Heart right ventricle (tissue), 16 donors: Measurements from ENCODE around the gene AHNAK2. TPM values are rescaled to one million over a fixed set of nuclear protein-coding genes. Genes with fewer than 3 reads are reported as not detected.

ENCODE experiments used
- ATAC-seq, 8 donors: fragments of 200-7000 bp; cut with Tn5 transposase; one replicate each; pipeline ENCODE4 v1.9.1; 2020; ENCODE audit warnings: mild to moderate bottlenecking in 8 of 8, moderate library complexity in 8 of 8, moderate number of reproducible peaks in 1 of 8
- DNase-seq, 2 donors: peaks; one replicate each; pipeline ENCODE4 v3.0.0-alpha.2; 2020
- H3K27ac ChIP-seq, 10 donors: fragments of 200-600 bp; sonication (generic) in 2 of 10; one replicate each; pipeline versions ENCODE4 v1.5.0 to v1.8.0; 2020 to 2022; ENCODE audit warnings: mild to moderate bottlenecking in 3 of 10
- H3K27me3 ChIP-seq, 7 donors: fragments of 200-600 bp; one replicate each; pipeline ENCODE4 v1.8.0; 2021 to 2022; ENCODE audit warnings: mild to moderate bottlenecking in 2 of 7
- H3K36me3 ChIP-seq, 9 donors: fragments of 200-600 bp; sonication (generic) in 1 of 9; one replicate each; pipeline versions ENCODE4 v1.5.0 to v1.8.0; 2020 to 2022; ENCODE audit warnings: mild to moderate bottlenecking in 2 of 9
- H3K4me1 ChIP-seq, 9 donors: fragments of 200-600 bp; sonication (generic) in 1 of 9; one replicate each; pipeline versions ENCODE4 v1.5.0 to v1.8.0; 2020 to 2022; ENCODE audit warnings: mild to moderate bottlenecking in 4 of 9
- H3K4me3 ChIP-seq, 10 donors: fragments of 200-600 bp; sonication (generic) in 2 of 10; one replicate each; pipeline versions ENCODE4 v1.5.0 to v1.8.0; 2020 to 2022; ENCODE audit warnings: mild to moderate bottlenecking in 7 of 10, moderate library complexity in 2 of 10
- H3K9me3 ChIP-seq, 11 donors: fragments of 200-600 bp in 10 of 11; sonication (generic) in 2 of 11; one replicate each; pipeline versions ENCODE4 v1.5.0 to v1.8.0; 2013 to 2022; ENCODE audit warnings: mild to moderate bottlenecking in 2 of 11, control low read depth in 1 of 11, moderate library complexity in 1 of 11
- WGBS, 2 donors: extraction: QIAGEN DNeasy Blood & Tissue Kit; methylation state at CpG; one replicate each; pipeline ENCODE4 v1.1.7; 2013; ENCODE audit warnings: inconsistent platforms in 1 of 2; 5-methylcytosine and 5-hydroxymethylcytosine counted together
- intact Hi-C, 10 donors: fragments of 100-400 bp; cut with DNase I; formaldehyde crosslinking; loops; one replicate each; pipeline versions ENCODE4 v1.11.1 to v1.14.2; 2022
- polyA plus RNA-seq, 2 donors: library from polyadenylated mRNA; stranded (reverse); fragments of 200-250 nt; gene quantifications; one replicate each; pipeline ENCODE4 v1.2.3, GENCODE V29; 2013
- total RNA-seq, 10 donors: library from RNA; stranded (reverse); fragmentation: NEBNext Ultra II Directional in 3 of 10; extraction: Animal tissue kit (Norgen Biotek cat#: 25700) in 3 of 10; gene quantifications; one replicate each; pipeline versions ENCODE4 v1.2.1 to v1.2.4, GENCODE V29; 2021 to 2023
- TF ChIP-seq, protein P1 (sequence below), 9 donors: fragments of 200-600 bp; sonication (generic) in 2 of 9; IDR thresholded peaks; one replicate each; pipeline versions ENCODE4 v1.5.0 to v1.8.0; 2021 to 2022; ENCODE audit warnings: antibody characterized with exemption in 9 of 9, mild to moderate bottlenecking in 5 of 9, moderate library complexity in 1 of 9
- donor health status: Arrhythmogenic right ventricular cardiomyopathy.
- donor health status: ischemic (EF 13 %, LVEDD 7.1; RV severe dilation, severe dysfunction).
- donor health status: healthy with polysubstance abuse.
- donor health status: DM: no; HTN: yes; CAD: no.
- donor health status: DM: no; HTN: no; CAD: no.
- donor health status: ischemic (EF 25% LVEDD 6.9; RV normal size, moderate dysfunction).
- donor health status: ischemic (EF 25% LVEDD 5.7; RV mildly dilated, moderate dysfunction).
- donor health status: healthy.
- donor health status: DM: yes; HTN: yes; CAD: no.
- donor health status: Ischemic cardiomyopathy.
- donor health status: ischemic (EF 35%, LVEDD 5.7; RV mildly dilated, moderate dysfunction).
- donor health status: nonischemic (EF 11% LVEDD 7.7; RV severe dilation, severe dysfunction).
- donor health status: DM: yes; HTN: yes; CAD: no.
- donor health status: PGD.
- donor health status: ischemic (EF 29% LVEDD 5.4; RV normal size, mild dysfunction).
- donor health status: nonischemic (EF 23%, LVEDD 6.1; RV moderate dilation, normal function).

Gene AHNAK2
- total and polyA plus RNA-seq, 12 donors: 1.1 to 29.5 (median 3.1) TPM

DNA sequence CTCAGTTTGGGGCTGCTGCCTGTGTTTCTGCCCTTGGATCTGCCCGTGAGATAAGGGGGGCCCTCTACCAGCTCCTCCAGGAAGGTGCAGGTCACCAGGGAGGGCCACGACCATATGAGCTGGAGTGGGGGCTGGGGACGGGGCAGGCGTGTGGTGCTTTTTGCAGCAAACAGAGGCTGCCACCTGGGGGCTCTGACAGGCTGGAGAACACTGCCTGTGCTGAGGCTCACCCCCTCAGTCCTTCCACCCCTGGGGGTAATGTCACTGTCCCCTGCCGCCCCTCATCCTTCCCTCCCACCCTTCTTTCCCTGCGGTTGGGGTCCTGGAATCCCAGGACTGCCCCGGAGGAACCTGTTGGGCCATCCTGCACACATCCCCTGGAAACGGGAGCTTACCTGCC is 50.3 kb downstream of the AHNAK2 start:
- Histone ChIP-seq H3K4me1 (peaks cover 6 to 36% (median 11%) of the 10 kb centered on the region in 9 donors), H3K4me3 (no peak overlapping the region), H3K27me3 (peaks cover 0 to 27% (median 9%) of the 10 kb centered on the region in 7 donors), H3K9me3 (peaks cover 0 to 9% (median 0%) of the 10 kb centered on the region in 11 donors), H3K36me3 (no peaks in the 10 kb centered on the region), H3K27ac (no peak overlapping the region)
- intact Hi-C loops: no loop called here
- ATAC-seq (no peak), DNase-seq (no peak)
- TF ChIP-seq, protein P1, sequence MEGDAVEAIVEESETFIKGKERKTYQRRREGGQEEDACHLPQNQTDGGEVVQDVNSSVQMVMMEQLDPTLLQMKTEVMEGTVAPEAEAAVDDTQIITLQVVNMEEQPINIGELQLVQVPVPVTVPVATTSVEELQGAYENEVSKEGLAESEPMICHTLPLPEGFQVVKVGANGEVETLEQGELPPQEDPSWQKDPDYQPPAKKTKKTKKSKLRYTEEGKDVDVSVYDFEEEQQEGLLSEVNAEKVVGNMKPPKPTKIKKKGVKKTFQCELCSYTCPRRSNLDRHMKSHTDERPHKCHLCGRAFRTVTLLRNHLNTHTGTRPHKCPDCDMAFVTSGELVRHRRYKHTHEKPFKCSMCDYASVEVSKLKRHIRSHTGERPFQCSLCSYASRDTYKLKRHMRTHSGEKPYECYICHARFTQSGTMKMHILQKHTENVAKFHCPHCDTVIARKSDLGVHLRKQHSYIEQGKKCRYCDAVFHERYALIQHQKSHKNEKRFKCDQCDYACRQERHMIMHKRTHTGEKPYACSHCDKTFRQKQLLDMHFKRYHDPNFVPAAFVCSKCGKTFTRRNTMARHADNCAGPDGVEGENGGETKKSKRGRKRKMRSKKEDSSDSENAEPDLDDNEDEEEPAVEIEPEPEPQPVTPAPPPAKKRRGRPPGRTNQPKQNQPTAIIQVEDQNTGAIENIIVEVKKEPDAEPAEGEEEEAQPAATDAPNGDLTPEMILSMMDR (IDR thresholded peaks at IDR 0.05): no peak
- 50 to 53% methylated on average over 8 of the region's 8 CpGs for WGBS, 2 donors

DNA sequence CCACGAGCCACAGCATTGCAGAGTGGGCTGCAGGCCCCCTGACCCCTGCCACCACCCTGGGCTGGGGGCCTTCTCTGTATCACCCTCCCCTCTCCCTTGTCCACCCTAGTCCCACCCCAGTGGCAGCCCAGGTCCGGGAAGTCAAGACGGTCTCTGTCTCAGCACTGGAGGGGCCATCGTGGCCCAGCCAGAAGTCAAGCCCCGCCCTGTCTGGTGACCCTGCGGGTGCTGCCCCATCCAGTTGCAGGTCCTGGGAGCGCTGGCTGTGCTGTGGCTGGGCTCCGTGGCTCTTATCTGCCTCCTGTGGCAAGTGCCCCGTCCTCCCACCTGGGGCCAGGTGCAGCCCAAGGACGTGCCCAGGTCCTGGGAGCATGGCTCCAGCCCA is 50.8 kb downstream of the AHNAK2 start:
- ATAC-seq: no peak
- H3K4me3 ChIP-seq: no peak overlapping the region
- no peak for DNase-seq
- peaks cover 0 to 9% (median 0%) of the 10 kb centered on the region in 11 donors for H3K9me3 ChIP-seq
- WGBS, 2 donors: 62 to 65% methylated on average over 10 of the region's 10 CpGs
- TF ChIP-seq, protein P1 (IDR thresholded peaks at IDR 0.05): no peak
- H3K4me1 ChIP-seq: peaks cover 3 to 31% (median 6%) of the 10 kb centered on the region in 9 donors
- intact Hi-C loops: no loop called here
- peaks cover 0 to 22% (median 5%) of the 10 kb centered on the region in 7 donors for H3K27me3 ChIP-seq
- no peaks in the 10 kb centered on the region for H3K36me3 ChIP-seq
- no peak overlapping the region for H3K27ac ChIP-seq

DNA sequence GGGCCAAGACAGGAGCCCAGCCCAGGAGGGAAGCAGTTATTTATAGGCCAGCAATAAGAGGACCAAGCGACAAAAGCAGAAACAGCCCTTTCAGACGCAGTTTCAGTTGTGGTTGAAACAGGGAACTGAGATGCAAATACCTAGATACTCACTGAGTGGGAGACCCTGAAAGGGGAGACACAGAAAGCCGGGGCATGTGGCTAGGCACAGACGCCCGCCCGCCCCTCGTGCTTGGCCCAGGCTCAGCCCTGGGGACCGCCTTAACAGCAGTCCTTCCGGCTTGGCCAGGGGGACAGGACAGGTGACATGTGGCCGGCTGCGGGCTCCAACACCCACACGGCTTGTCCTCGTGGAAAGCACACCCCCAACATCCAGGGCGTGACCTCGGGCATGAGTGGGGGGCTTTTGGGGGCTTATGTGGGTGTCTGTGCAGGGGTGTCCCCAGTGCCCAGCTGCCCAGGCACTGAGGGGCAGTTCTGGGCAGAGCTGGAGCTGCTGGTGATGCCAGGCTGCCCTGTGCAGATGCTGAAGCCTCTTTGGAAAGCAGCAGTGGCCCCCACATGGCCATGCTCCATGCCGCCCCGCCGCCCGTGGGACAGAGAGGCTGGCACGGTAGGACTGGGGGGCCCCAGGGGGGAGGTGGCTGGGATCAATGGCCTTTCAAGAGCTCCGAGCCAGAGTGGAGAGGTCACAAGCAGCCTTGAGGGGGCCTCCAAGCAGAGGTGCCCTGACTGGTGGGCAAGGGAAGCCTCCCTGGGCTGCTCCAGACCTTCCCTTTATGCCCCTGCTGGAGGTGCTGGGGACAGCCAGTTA is 51.3 kb downstream of the AHNAK2 start:
- no peak overlapping the region for H3K4me3 ChIP-seq
- peaks cover 0 to 9% (median 0%) of the 10 kb centered on the region in 11 donors for H3K9me3 ChIP-seq
- DNase-seq (no peak), ATAC-seq (peak in 1 of 8 donors; percentile 10)
- no peak overlapping the region for H3K27ac ChIP-seq
- WGBS, 2 donors: 60% methylated on average over 20 to 21 of the region's 21 CpGs
- H3K27me3 ChIP-seq: peaks cover 0 to 18% (median 5%) of the 10 kb centered on the region in 7 donors
- no peaks in the 10 kb centered on the region for H3K36me3 ChIP-seq
- intact Hi-C loops: no loop called here
- peaks cover 0 to 25% (median 0%) of the 10 kb centered on the region in 9 donors for H3K4me1 ChIP-seq
- TF ChIP-seq, protein P1 (IDR thresholded peaks at IDR 0.05): no peak

DNA sequence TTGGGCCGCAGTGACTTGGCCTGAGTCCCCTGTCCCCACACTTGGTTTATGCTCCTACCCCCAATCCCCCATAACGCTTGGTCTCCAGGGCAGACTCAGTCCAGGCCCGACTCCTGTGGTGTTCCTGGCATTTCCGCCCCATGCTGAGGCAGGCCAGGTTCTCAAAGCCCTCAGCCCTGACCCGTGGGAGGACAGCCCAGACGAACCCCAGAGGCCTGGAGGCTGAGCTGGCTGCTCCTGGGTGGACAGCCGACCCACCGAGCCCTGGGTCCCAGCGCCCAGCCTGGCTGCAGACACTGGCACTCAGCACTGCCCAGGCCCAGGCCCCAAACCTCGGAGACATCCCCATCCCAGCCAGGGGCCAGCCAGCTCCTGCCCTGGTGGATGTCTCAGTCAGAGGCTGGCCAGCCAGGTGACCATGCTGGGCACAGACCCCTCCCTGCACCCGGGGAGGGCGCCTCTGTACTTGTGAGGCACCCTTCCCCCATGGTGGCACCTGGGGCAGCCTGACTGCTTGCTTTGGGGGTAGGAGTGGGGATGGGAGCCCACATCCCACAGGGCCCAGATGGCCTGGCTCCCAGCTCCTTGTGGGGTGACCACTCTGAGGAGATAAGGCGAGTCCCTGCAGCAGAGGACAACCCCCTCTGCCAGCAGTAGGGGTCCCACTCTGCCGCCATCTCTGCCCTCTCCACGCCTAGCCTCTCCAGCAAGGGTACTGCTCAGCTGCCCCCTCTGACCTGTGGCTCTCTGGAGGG is 52.1 kb downstream of the AHNAK2 start:
- Histone ChIP-seq H3K36me3 (no peaks in the 10 kb centered on the region), H3K27me3 (peaks cover 0 to 18% (median 5%) of the 10 kb centered on the region in 7 donors), H3K4me1 (peaks cover 0 to 25% (median 0%) of the 10 kb centered on the region in 9 donors), H3K9me3 (peaks cover 0 to 9% (median 0%) of the 10 kb centered on the region in 11 donors), H3K27ac (no peak overlapping the region), H3K4me3 (peak overlapping the region in 1 of 10 donors; percentile 2)
- TF ChIP-seq, protein P1 (IDR thresholded peaks at IDR 0.05): no peak
- intact Hi-C loops: no loop called here
- ATAC-seq (no peak), DNase-seq (no peak)
- WGBS, 2 donors: 75 to 76% methylated on average over 15 of the region's 15 CpGs
